GM19395 (cell line): ENCODE measurements around the gene GNA14.

Experiments
- ATAC-seq: cut with Tn5 transposase; IDR thresholded peaks from one replicate; pipeline ENCODE4 v1.9.1; 2021; ENCODE audit warnings: mild to moderate bottlenecking, moderate library complexity; ENCODE audit not compliant: unreplicated experiment

GNA14 gene

DNA sequence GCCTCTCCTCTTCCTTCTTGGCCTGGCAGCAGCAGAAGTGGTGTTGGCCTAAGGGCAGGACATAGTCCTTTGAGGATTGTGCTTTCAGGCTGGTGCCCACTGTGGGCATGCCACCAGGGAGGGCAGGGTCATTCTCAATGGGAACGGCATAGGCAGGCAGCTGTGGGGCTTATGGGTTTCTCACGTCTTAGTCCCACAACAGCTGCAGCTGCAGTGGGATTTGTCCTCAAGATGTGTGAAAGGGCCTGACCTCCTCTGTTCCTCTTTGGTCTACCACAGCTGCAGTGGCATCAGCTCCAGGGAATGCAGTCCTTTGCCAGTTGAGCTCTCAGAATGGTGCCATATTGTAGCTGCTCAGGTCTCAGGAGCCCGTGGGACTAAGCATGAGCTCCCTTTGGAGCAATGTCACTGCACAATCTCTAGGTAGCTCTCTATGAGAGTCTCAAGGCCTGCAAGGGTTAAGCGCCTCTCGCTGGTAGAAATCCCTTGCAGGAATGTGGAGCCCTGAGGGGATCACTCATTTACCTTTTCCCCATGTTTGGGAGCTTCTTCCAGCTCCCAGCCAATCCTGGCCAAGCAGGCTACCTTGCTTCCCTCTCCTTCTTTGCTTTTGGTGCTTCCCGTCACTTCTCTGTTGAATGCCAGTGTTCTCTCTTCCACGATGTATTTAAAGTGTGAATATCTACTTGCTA is 104.8 kb downstream of the GNA14 start:
- ATAC-seq: no peak

DNA sequence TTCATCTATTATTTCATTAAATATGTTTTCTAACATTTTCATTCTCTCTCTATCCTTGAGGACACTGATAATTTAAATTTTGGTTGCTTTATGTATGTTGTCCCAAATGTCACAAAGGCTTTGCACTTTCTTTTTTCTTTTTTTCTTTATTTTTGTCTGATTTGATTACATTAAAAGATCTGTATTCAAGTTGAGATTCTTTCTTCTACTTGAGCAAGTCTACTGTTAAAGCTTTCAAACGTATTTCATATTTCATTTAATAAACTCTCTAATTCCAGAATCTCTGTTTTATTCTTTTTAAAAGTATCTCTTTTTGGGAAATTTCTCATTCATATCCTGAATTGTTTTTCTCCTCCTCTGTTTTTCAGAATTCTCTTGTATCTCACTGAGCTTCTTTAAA is 106.5 kb downstream of the GNA14 start:
- no peak for ATAC-seq

DNA sequence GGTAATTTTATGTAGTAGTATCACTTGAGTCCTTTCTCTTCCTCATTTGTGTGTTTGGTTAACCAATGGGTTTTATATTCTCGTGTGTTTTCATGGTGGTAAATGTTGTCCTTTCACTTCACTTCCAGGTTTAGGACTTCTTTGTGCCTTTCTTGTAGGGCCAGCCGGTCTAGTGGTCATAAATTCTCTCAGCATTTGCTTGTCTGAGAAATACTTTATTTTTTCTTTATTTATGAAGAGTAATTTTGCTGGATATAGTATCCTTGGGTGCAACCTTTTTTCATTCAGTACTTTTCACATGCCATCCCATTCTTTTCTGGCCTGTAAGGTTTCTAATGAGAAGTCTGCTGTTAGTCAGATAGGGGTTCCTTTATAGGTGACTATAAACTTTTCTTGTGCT is 107.1 kb downstream of the GNA14 start:
- no peak for ATAC-seq

DNA sequence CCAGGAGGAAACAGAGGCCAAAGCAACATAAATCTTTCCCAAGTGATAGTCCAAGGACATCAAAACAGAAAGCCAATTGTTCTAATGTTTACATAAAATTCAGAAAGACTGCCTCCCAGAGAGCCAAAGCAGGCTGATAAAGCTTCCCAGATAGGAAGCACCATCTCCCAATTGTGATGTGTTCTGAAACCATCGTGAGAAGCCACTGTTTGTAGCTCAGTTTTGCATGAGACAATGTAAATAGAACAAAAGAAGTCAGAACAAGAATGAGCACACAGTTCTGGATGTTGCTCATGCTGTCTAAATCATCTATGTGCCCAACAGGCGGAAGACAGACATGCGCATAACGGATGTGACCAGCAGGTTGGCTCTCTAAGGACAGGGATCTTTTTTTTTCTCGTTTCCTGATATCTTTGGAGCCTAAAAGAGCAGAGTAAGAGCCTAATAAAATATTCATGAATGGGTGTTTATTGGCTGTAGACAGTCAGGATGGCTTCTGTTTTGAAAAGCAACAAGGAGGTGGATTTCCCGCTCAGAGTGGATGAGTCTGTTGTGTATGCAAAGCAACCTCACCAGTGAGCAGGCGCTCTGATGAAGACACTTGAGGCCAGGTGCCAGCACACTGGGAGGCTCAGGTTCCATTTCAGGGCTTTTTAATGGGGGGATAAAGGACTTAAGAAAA is 113.6 kb downstream of the GNA14 start:
- no peak for ATAC-seq

DNA sequence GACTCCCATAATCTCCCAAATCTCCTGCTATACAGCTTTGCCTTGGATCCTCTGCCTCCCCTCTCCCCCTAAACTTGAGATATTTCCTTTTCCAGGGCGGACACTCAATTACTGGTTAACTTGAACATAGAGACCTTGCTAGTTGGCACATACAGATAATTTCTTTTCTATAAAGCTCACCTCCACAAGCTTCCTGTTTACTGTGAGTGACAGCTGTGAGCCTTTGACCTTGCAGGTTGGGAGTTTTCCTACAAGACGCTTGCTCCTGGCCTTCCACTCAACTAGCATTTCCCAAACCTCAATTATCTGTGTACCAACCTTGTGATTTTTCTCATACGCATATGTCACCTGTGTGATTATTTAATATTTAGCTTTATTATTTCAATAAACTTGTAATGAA is 114.5 kb downstream of the GNA14 start:
- ATAC-seq: no peak

DNA sequence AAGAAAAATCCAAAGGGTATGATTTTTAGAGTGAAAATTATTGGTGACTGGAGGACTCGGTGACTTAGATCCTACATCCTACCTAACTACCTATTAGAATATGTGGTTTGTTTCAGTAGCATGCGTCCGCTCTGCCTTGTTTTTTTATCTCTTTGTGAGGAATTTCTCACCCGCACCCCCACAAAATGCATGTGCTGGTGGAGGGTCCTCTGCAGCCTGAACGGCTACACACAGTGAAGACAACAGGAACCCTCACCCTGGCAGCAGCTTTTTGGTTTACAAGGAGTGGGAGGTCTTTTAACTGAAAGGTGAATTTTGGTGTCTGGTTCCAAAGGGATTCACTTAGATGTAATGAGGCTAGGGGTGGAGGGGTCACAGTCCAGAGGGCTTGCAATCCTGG is 115.5 kb downstream of the GNA14 start:
- ATAC-seq: no peak

DNA sequence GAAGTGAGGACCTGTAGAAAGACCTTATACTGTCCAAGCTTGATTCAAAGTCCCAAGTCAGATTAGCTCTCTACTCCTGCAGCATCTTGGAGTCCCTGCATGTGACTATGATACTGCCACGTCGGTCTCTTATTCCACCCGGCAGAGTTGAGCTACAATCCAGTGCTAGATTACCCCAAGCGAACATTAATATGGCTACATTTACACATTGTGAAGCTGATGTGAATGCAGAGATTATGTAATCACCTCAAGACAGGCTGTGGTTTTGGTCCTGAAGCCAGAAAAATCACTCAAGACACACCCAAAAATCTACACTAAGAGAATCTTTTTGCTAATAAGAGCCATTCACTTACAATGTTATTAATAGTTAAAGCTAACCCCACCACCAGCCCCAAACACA is 116.7 kb downstream of the GNA14 start:
- no peak for ATAC-seq

DNA sequence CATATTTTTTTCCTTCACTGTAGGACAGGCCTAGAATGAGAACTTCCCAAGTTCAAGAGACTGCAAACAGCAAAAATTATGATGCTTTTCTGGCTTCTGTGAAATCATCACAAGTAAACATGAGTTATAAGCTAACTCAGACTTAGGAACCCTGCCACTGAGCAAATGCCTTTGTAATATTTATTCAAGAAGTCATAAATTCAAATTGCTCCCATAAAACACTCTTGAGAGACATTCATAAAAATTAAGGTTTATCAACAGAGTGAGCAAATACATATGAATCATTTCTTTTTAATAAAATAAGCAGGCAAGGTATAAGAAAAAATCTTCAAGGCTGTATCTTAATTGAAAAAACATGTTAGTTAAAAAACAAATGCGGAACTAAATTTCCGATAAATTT is 124.2 kb downstream of the GNA14 start:
- ATAC-seq: no peak

DNA sequence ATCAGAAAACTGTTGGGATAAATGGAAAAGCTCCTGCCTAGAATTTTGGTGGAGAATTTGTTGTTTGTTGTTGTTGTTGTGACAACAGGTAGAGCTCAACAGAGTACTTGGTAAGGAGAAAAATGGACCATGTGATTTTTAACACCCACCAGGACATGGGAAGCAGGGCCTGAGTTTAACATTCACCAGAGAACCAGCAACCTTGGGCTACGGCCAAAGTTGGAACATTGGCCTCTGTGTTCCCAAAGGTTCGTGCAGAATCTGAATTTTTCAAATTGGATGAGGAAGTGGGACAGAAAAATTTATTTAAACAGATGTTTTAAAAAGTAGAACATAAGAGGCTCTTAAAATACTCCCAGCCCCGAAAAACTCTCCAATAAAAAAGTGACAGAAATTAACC is 127.0 kb downstream of the GNA14 start:
- no peak for ATAC-seq

DNA sequence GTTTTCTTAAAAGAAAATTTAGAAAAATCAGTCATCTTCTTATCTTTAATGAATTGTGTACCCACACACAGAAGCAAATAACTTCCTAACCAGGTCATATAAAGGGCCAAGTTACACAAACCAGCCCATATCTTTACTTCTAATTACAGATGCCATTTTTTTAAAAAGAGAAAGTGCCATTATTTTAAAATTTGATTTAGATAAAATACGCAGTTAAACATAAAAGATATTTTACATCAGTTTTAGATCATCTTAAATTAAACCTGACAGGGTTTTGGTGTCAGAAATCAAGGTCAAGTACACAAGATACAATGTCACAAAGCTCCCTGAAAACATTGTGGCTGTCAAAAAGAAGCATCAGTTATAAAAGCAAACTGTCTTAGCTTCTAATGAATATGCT is 129.4 kb downstream of the GNA14 start:
- ATAC-seq: no peak

DNA sequence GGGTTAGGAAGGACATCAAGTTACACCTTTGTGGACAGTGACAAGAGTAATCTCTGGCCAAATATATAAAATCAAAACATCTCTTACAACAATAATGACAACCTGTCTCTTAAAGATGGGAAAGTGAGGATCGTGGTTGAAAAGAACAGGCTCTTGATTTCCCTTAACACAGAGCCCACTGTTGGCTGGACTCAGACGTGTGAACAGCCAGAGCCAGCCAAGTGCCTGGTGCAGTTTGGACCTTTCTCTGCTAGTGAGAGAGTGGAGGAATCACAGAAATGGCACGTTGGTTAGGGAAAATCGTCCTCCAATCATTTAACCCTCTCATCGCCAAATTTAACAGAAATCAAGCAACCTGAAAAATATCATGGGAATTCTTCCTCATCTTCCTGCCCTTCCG is 131.3 kb downstream of the GNA14 start:
- ATAC-seq: no peak

DNA sequence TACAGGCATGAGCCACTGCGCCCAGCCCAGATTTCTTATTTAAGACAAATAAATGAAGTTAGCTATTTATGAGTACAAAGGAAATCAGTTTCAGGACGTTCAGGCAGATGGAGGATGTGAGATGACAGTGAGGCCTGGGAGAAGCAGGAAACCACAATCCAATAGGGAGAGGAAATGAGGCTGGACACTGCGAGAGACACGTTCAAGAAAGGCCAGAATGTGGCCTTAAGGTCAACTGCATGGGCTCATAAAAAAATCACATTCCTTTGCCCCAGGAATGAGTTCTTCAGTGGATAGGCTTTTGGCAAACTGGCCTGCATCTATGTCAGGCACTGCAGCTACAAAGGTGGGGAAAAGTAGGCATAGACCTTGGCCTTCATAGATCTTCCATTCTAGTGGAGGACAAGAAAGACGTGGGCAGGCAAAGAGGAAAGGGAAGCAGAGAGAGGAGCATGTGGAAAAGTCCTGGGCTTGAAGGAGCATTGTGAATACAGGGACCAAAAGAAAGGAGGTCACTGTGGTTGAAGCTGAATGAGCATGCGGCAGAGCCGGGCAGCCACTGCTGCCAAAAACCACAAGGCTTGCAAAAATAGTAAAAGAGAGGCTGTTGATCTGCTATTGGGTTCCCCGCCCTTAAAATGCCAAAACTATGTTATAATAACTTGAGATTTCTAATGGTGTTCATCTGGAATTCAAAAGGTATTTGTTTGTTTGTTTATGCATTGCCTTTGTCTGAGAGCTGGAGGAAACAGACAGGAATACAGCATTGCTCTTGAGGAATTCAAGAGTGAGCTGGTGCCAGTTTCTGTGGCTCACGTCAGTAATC is 133.0 kb downstream of the GNA14 start:
- no peak for ATAC-seq

DNA sequence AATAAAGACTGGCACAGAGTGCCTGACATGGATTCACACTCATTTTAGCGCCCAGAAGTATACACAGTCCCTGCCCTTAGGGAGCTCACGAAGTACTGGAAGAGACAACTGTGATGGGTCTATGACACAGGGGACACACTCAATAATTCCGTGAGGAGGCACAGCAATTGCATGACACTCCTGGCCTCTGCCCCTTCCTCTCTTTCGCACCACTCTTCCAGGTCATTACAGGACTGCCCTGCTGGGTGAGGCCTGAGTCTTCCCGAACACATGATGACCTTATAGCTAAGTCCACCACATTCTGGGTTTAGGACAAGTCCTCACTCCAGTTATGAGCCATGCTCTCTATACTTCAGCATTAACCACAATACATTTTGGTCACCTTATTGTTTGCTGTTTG is 134.7 kb downstream of the GNA14 start:
- no peak for ATAC-seq

DNA sequence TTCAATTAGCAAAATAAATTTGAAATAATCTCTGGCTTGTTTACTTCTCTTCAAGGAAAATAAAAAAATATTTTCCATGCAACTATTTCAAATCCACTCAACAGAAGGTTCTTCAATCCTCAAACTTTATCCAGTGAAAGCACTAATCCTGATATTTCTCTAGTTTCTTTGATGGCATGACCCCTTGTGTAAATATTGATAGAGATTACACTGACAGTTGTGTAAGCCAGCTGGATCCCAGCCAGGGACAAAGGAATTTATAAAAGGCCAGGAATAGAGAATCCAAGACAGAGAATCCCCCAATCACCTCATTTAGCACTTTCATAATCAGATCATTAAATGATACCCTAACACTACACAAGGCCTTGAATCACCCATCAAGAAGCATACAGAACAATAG is 135.2 kb downstream of the GNA14 start:
- no peak for ATAC-seq

DNA sequence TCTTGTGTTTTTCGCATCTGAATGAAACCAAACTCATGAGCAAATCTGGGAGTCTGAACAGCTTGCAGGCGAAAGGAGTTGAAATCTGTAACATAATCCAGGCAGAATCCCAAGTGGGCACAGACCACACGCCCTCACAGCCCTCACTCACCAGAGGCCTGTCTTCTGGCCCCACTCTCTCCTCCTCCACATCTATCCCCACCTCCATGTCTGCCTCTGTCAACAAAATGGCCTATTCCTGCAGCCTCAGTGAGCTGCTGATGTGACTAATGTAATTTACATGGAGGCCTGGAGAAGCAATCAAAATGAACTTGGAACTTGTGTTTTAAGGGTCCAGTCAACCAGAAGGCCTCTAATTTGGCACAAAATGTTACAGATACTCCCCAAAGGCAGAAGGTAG is 136.6 kb downstream of the GNA14 start:
- no peak for ATAC-seq

DNA sequence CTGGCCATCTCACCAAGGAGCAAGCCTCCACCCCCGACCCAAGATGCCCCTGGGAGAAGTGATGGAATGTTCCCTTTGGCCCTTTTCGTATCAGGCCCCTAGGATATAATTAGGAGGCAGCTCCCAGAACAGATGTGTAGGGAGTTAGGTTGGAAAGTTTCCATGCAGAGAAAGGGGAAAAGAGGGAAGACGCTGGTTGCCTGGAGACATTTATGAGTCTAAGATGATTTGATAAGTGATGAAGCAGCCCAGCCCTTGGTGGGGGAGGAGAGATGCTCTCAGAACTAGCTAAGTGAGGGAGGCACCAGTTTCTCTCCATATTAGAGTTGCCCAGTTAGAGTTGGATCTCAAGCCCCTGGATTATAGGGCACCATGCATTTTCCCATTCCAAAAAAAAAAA is 137.5 kb downstream of the GNA14 start:
- ATAC-seq: no peak

DNA sequence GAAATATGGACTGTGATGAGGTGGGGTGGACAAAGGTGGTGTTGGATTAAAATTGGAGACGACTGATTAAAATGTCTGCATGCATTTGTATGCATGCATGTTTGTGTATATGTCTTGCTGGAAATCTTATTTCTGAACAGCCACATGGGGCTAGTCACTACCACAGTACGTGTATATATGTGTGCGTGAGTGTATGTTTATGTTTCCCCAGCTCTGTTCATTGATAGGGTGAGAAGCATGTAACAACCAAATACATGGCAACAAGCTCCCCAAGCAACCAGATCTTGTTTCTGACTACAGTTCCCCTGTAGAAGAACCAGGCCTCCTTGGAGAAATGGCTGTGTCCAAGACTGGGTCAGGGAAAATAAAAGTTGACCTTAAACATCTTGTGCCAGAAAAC is 139.7 kb downstream of the GNA14 start:
- no peak for ATAC-seq

DNA sequence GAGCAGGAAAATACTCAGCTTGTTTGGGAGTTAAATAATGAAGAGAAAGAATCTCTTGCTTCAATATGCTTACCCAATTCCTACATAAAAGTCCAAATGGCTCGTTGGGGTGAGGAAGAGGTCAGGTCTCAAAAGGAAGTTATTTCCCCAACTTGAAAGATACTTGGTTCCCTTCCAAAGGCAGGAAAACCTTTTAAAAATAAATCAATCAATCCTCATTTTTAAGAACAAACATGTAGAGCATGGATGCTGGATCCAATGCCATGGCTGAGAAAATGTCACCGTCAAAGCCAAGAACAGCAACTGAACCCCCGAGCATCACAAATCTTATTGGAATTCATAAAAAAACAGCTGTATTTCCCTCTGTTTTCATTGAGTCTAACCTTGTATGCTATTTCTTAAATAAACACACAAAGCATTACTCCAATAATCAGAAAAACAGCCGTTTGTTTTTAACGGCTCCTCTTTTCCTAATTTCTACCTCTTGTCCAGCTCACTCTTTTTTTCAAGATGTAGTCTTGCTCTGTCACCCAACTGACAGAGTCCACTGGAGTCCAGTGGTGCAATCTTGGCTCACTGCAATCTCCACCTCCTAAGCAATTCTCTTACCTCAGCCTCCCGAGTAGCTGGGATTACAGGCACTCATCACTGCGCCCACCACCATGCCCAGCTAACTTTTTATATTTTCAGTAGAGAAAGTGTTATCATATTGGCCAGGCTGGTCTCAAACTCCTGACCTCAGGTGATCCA is 140.7 kb downstream of the GNA14 start:
- ATAC-seq: no peak

DNA sequence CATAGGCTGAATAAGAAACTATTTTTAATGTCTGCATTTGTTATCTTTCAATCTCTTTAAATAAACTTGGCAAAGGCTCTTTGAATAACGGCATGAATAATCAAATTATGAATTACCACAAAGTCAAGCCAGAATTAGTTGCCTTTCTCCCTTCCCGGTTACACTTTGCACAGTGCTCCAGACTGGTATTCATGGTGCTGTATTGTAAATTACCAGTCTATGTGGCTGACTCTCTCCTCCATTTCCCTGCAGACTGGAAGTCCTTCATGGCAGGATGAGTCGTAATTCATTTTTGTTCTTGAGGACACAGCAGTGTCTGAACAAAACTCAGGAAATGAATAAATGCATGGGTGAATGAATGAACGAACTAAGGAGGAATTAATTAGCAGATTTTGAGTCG is 142.9 kb downstream of the GNA14 start:
- no peak for ATAC-seq

DNA sequence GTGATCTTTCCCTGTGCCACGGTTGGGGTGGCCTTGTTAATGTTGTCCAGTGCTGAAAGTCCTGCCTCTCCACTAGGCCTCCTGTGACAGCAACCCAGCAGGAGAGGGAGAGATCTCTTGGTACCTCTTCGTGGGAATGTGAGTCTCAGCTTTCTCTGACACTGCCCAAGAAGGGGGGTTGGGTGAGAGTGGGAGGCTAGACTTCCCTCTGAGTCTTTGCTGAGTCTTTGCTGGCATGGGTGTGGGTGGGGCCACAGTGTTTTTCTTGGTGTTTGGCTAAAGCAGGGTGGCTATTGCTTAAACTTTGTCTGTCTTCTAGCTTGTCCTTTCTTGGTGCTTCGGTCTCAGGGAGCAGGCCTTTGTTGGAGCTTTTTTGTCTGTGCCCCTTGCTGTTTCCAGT is 145.6 kb downstream of the GNA14 start:
- no peak for ATAC-seq

DNA sequence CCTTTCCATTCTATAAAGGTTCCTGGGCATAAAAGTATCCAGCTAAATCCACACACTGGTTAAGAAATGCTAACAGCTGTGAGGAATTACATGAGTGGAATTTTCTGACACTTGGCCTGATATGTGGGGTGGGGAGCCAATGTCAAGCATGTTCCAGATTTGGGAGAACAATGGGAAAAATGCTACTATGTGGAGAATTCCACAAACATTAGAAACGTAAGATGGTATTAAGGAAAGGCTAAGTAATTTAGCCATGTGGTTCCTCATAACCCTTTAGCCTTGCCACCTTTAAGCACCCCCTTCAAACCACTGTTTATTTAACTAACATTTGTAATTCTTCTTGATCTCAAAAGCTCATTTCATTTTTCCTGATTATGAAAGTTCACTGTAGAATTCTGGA is 149.2 kb downstream of the GNA14 start:
- ATAC-seq: no peak
